Gastrocnemius medialis (tissue), 4 donors: ENCODE results near the gene ADCY1.

ENCODE experiments used
- POLR2A ChIP-seq, 2 donors: fragments of 450-650 bp; IDR thresholded peaks; one replicate each; pipeline ENCODE4 v1.6.1; 2017; ENCODE audit warnings: antibody characterized with exemption in 2 of 2, mild to moderate bottlenecking in 2 of 2, moderate library complexity in 2 of 2
- TF ChIP-seq, protein P1 (sequence below), 5 experiments: fragments of 450-650 bp in 3 of 5; fragments of 200-600 bp in 2 of 5; sonication (generic) in 2 of 5; IDR thresholded peaks in 4 of 5; conservative IDR thresholded peaks in 1 of 5; 1 replicate in 4 of 5; 2 replicates in 1 of 5; pipeline ENCODE4 v1.5.1; 2016 to 2019; ENCODE audit warnings: antibody characterized with exemption in 5 of 5, mild to moderate bottlenecking in 3 of 5, moderate library complexity in 3 of 5

DNA sequence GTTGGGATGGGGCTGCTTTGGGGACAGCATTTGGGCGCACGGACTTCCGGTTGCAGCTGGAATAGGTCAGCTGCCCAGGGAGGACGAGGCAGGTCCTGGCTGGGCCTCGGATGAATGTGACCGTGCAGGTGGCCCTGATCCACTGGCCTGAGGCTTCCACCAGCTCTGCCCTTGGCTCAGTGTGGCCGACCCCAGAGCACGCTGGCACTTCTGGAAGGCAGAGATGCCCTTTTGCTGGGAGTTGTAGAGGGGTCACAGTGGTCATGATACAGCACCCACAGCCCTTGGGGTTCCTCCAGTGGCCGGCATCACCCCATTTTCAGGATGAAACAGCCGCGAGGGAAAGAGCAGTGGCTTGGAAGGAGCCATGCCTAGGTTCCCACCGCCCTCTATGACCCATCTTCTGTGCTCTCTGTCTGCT is 19.0 kb downstream of the ADCY1 start:
- TF ChIP-seq, protein P1, sequence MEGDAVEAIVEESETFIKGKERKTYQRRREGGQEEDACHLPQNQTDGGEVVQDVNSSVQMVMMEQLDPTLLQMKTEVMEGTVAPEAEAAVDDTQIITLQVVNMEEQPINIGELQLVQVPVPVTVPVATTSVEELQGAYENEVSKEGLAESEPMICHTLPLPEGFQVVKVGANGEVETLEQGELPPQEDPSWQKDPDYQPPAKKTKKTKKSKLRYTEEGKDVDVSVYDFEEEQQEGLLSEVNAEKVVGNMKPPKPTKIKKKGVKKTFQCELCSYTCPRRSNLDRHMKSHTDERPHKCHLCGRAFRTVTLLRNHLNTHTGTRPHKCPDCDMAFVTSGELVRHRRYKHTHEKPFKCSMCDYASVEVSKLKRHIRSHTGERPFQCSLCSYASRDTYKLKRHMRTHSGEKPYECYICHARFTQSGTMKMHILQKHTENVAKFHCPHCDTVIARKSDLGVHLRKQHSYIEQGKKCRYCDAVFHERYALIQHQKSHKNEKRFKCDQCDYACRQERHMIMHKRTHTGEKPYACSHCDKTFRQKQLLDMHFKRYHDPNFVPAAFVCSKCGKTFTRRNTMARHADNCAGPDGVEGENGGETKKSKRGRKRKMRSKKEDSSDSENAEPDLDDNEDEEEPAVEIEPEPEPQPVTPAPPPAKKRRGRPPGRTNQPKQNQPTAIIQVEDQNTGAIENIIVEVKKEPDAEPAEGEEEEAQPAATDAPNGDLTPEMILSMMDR (IDR thresholded peaks at IDR 0.05 in 4 of 5, conservative IDR thresholded peaks at IDR 0.05 in 1 of 5): no peak
- no peak for TF ChIP-seq POLR2A (IDR thresholded peaks at IDR 0.05)
